ENCODE data around the gene POU6F2. TPM values are rescaled to one million over a fixed set of nuclear protein-coding genes. Genes with fewer than 3 reads are reported as not detected.

Gene POU6F2
- total RNA-seq, 1 donor from 2014 or later: not detected

DNA sequence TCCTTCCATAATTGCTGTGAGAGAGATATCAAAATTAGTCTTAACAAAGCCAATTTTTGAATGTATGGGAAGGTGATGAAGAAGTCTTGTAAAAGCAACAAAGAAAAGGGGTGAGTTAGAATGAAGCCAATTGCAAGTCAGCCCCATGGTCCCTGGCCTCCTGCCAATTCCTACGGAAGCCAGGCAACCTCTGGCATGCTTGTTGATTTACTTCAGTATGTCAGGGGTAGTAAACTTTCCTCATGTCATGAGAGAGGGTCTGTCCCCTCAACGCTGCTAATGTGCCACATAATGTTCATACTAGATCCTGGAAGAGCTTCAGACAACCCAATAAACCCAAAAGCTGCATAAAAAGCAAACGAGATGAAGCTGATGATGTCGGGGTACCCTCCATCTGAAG lies 429.4 kb downstream of the POU6F2 start:
- no peaks in the 10 kb centered on the region for H3K36me3 ChIP-seq (ENCODE audit: control insufficient read depth, insufficient read depth, low read length)
- TF ChIP-seq, protein P1, sequence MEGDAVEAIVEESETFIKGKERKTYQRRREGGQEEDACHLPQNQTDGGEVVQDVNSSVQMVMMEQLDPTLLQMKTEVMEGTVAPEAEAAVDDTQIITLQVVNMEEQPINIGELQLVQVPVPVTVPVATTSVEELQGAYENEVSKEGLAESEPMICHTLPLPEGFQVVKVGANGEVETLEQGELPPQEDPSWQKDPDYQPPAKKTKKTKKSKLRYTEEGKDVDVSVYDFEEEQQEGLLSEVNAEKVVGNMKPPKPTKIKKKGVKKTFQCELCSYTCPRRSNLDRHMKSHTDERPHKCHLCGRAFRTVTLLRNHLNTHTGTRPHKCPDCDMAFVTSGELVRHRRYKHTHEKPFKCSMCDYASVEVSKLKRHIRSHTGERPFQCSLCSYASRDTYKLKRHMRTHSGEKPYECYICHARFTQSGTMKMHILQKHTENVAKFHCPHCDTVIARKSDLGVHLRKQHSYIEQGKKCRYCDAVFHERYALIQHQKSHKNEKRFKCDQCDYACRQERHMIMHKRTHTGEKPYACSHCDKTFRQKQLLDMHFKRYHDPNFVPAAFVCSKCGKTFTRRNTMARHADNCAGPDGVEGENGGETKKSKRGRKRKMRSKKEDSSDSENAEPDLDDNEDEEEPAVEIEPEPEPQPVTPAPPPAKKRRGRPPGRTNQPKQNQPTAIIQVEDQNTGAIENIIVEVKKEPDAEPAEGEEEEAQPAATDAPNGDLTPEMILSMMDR (IDR thresholded peaks at IDR 0.05; ENCODE audit: insufficient read depth, low read length, severe bottlenecking): no peak
- DNase-seq (ENCODE audit: low read depth) (no peak), FAIRE-seq (no peak)
- no peaks in the 10 kb centered on the region for H3K27me3 ChIP-seq (ENCODE audit: control insufficient read depth, insufficient read depth, low read length)
- H3K4me3 ChIP-seq (ENCODE audit: low read depth, low read length): no peak overlapping the region

DNA sequence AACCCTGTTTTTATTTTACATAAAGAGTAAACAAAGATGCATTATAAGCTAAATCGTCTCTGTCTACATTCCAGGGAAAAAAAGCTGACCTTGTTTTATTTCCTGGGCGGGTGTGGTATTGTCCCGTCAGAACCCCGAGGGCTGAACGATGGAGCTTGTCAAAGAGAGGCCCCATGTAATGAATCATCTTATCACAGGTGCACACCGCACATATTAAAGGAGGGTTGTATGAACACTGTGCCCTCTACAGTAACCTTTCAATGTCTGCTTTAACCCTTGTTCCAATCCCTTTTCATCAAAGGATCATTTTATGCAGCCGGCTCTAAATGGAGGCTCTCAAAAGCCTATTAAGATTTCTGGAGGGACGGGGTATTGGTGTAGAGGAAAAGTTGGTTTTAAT lies 430.0 kb downstream of the POU6F2 start:
- Histone ChIP-seq H3K36me3 (ENCODE audit: control insufficient read depth, insufficient read depth, low read length) (no peaks in the 10 kb centered on the region), H3K4me3 (ENCODE audit: low read depth, low read length) (no peak overlapping the region), H3K27me3 (ENCODE audit: control insufficient read depth, insufficient read depth, low read length) (no peaks in the 10 kb centered on the region)
- DNase-seq (ENCODE audit: low read depth): no peak
- TF ChIP-seq, protein P1 (IDR thresholded peaks at IDR 0.05; ENCODE audit: insufficient read depth, low read length, severe bottlenecking): no peak
- FAIRE-seq: no peak

- Histone ChIP-seq H3K36me3 (ENCODE audit: control insufficient read depth, insufficient read depth, low read length) (no peaks in the 10 kb centered on the region), H3K4me3 (ENCODE audit: low read depth, low read length) (no peak overlapping the region), H3K27me3 (ENCODE audit: control insufficient read depth, insufficient read depth, low read length) (no peaks in the 10 kb centered on the region)
- DNase-seq (ENCODE audit: low read depth) (no peak), FAIRE-seq (no peak)
- TF ChIP-seq, protein P1 (IDR thresholded peaks at IDR 0.05; ENCODE audit: insufficient read depth, low read length, severe bottlenecking): no peak
Observed at GRCh38 chr7:39408906-39409305, 431.2 kb downstream of the POU6F2 start.

GRCh38 chr7:39410582-39410981 lies 432.9 kb downstream of the POU6F2 start:
- DNase-seq (ENCODE audit: low read depth) (peak; percentile 66), FAIRE-seq (no peak)
- TF ChIP-seq, protein P1 (IDR thresholded peaks at IDR 0.05; ENCODE audit: insufficient read depth, low read length, severe bottlenecking): no peak
- Histone ChIP-seq H3K36me3 (ENCODE audit: control insufficient read depth, insufficient read depth, low read length) (no peaks in the 10 kb centered on the region), H3K4me3 (ENCODE audit: low read depth, low read length) (no peak overlapping the region), H3K27me3 (ENCODE audit: control insufficient read depth, insufficient read depth, low read length) (no peaks in the 10 kb centered on the region)

GRCh38 chr7:39413636-39414223 lies 436.0 kb downstream of the POU6F2 start:
- peak; percentile 8 for DNase-seq (ENCODE audit: low read depth)
- peak overlapping the region; percentile 28 for H3K4me3 ChIP-seq (ENCODE audit: low read depth, low read length)
- no peaks in the 10 kb centered on the region for H3K36me3 ChIP-seq (ENCODE audit: control insufficient read depth, insufficient read depth, low read length)
- no peaks in the 10 kb centered on the region for H3K27me3 ChIP-seq (ENCODE audit: control insufficient read depth, insufficient read depth, low read length)
- TF ChIP-seq, protein P1 (IDR thresholded peaks at IDR 0.05; ENCODE audit: insufficient read depth, low read length, severe bottlenecking): no peak
- FAIRE-seq: no peak

Data from bronchial epithelial cell (primary cell).